Eye (tissue), 1 donor: ENCODE measurements around the gene ARL15.
"Not testable (repeated sequence)": the region's sequence is repeated elsewhere in the genome, so short reads cannot be mapped to it uniquely, and the experiment has no call there.

ENCODE experiments used
- DNase-seq: peaks from one replicate; pipeline ENCODE4 v3.0.0-alpha.2; 2015

Gene ARL15

GRCh38 chr5:54084696-54085095, 225.7 kb downstream of the ARL15 start:
- no peak for DNase-seq

- no peak for DNase-seq
Observed at GRCh38 chr5:54083851-54084250, 226.5 kb downstream of the ARL15 start.

- no peak for DNase-seq
Observed at GRCh38 chr5:54083245-54083644, 227.1 kb downstream of the ARL15 start.

- DNase-seq = no peak
Observed at GRCh38 chr5:54081415-54081814, 229.0 kb downstream of the ARL15 start.

- no peak for DNase-seq
Observed at GRCh38 chr5:54080831-54081230, 229.5 kb downstream of the ARL15 start.

GRCh38 chr5:54073735-54074134, 236.6 kb downstream of the ARL15 start:
- no peak for DNase-seq

GRCh38 chr5:54073131-54073530, 237.2 kb downstream of the ARL15 start:
- DNase-seq = no peak

- no peak for DNase-seq
Observed at GRCh38 chr5:54066433-54066832, 243.9 kb downstream of the ARL15 start.

- no peak for DNase-seq
Observed at GRCh38 chr5:54063817-54064216, 246.6 kb downstream of the ARL15 start.

GRCh38 chr5:54062958-54063357, 247.4 kb downstream of the ARL15 start:
- no peak for DNase-seq

- DNase-seq = not testable (repeated sequence)
Observed at GRCh38 chr5:54060919-54061318, 249.5 kb downstream of the ARL15 start.

- DNase-seq = no peak
Observed at GRCh38 chr5:54049963-54050362, 260.4 kb downstream of the ARL15 start.

GRCh38 chr5:54049144-54049543, 261.2 kb downstream of the ARL15 start:
- no peak for DNase-seq

- DNase-seq = no peak
Observed at GRCh38 chr5:54045077-54045792, 265.1 kb downstream of the ARL15 start.

GRCh38 chr5:54044276-54044675, 266.1 kb downstream of the ARL15 start:
- DNase-seq = not testable (repeated sequence)

GRCh38 chr5:54040804-54041203, 269.6 kb downstream of the ARL15 start:
- no peak for DNase-seq

GRCh38 chr5:54040018-54040417, 270.4 kb downstream of the ARL15 start:
- no peak for DNase-seq

- DNase-seq = no peak
Observed at GRCh38 chr5:54037205-54037604, 273.2 kb downstream of the ARL15 start.

GRCh38 chr5:54030981-54031380, 279.4 kb downstream of the ARL15 start:
- no peak for DNase-seq

GRCh38 chr5:54024466-54024865, 285.9 kb downstream of the ARL15 start:
- no peak for DNase-seq

- no peak for DNase-seq
Observed at GRCh38 chr5:54022223-54022622, 288.1 kb downstream of the ARL15 start.

GRCh38 chr5:54021431-54022164, 288.8 kb downstream of the ARL15 start:
- no peak for DNase-seq

GRCh38 chr5:54018438-54018837, 291.9 kb downstream of the ARL15 start:
- no peak for DNase-seq

GRCh38 chr5:54017580-54017979, 292.8 kb downstream of the ARL15 start:
- DNase-seq = no peak
